ENCODE data around the gene KPTN.

The KPTN gene

GRCh38 chr19:47483800-47484690, at the start of gene KPTN:
Gene KPTN (minus strand): TSS chr19:47484219. CDS start chr19:47484160, 59 bp downstream.
- DNase-seq = peak; percentile 91

- DNase-seq = no peak
Measured at GRCh38 chr19:47531640-47532387, 47.8 kb upstream of the KPTN start.

GRCh38 chr19:47529018-47529742, 45.2 kb upstream of the KPTN start:
- no peak for DNase-seq

DNA sequence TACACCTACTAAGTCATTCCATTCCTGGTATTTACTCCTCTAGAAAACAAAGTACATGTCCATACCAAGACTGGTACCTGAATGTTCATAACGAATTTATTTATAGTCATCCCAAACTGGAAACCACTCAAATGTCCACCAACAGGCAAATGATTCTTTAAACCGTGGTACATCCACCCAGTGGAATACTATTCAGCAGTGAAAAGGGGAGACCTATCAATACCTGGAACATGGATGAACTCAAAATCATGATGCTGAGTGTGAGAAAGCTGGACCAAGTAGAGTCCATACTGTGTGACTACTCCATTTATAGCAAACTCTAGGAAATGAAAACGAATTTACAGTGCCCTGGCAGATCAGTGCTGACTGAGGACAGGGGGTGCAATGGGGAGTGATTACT, 42.8 kb upstream of the KPTN start:
- DNase-seq = no peak

GRCh38 chr19:47523473-47523872, 39.5 kb upstream of the KPTN start:
- DNase-seq = no peak

GRCh38 chr19:47521473-47522180, 37.6 kb upstream of the KPTN start:
- no peak for DNase-seq

DNA sequence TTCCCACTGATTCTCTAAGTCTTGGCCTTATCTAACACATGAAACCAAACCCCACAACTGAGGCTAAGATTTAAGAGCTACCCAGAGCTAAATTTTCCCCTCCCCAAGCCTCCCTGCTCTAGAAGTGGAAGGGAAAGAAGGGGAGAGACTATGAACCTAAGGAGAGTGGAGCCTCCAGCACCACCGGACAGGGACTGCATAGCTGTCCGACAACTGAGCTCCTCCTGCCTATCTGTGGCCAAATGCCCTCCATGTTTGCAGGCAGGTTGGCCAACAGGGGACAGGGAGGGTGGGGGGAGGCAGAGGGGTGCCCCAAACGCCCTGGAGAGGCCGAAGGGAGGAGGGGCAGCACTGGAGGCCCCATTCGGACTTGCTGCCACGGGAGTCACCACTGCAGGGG, 36.8 kb upstream of the KPTN start:
- no peak for DNase-seq

DNA sequence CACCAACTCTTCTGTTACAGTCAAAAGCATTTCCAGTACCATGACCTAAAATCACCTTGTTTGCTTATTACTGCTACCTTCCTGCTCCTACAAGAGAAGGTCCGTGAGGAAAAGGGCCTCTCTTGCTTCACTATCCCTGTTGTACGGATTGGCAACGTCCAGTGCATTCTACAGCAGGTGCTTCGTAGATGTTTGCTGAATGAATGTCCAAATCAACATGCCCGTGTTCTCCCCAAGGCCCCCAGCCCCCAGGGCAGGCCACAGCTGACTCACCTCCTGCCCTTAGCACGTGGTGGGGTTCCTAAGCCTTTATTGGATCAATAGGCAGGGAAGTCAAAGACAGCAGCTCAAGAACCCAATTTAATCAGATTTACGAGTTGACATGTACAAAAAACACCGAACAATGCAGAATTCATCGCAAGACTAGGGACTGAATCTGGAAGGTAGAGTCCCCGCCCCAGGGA, 36.4 kb upstream of the KPTN start:
- no peak for DNase-seq

GRCh38 chr19:47518854-47519253, 34.8 kb upstream of the KPTN start:
- no peak for DNase-seq

DNA sequence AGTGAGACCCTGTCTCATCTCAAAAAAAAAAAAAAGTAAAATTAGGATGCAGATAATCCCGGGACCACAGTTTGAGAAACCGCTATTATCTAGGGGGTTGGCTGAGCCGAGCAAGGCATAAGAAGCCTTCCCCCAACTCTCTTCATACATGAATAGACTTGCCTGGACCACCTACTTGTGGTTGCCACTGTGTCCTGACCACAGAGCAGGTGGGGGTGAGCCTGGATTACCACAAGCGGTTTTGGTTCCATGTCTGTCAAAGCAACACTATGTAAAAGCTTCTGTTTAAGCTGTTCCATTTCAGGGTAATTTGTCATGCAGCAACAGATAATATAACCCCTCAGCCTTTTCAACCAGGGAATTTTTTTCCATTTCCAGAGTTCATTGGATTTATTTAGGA, 34.1 kb upstream of the KPTN start:
- DNase-seq = peak; percentile 45

- DNase-seq = peak; percentile 100
Measured at GRCh38 chr19:47514869-47515588, 31.0 kb upstream of the KPTN start, which contains the start of gene NAPA. Gene NAPA (minus strand): TSS chr19:47515063. CDS start chr19:47514940, 123 bp downstream.

DNA sequence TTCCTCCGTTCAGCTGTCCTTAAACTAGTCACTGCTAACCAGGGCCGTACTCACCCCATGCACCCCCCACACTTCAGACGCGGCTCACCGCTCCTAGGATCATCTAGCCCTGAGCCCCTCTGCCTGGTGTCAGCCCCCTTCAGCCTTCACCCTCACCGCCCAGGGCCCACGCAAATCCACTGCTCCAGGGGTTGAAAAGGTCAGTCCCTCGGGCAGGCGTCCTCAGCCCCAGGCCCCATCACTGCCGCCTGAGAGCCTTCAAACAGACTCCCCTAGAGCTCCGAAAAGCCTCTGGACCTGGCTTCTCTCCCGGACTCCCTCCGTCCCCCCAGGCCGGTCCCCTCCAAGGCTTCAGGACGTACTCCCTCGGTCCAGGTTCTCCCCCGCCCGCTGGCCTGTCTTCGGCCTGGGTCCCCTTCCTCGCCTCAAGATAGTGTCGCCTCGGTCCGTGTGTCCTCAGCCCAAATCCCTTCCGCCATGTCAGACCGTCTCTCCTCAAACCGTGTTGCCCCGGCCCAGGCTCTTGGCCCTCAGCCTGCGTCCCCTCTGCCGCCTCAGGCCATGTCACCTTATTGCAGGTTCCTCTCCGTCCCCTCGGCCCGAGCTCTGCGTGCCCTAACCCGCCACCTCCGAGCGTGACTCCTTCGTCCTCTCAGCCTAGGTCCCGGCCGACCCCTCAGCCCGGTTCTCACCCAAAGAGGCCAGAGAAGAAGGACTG, 30.3 kb upstream of the KPTN start:
- DNase-seq = no peak

DNA sequence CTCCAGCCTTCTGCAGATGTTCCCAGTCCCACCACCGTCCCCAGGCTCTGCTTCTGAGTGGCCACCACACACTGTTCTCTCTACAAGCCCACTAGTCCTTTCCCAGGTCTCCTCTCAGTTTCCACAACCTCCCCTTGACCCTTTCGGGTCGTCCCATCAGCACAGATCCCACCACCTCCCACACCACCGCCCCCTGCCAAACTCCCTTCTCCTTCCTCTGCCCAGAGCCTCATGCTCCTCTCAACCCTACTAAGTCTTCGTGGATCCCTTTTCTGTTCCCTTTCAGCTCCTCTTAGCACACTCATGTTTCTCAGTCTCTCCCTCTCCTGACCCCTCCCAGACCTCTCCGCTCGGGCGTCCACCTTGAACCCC, 28.9 kb upstream of the KPTN start:
- DNase-seq = no peak

GRCh38 chr19:47512183-47512947, 28.3 kb upstream of the KPTN start:
- no peak for DNase-seq

GRCh38 chr19:47511681-47512080, 27.7 kb upstream of the KPTN start:
- DNase-seq = no peak

DNA sequence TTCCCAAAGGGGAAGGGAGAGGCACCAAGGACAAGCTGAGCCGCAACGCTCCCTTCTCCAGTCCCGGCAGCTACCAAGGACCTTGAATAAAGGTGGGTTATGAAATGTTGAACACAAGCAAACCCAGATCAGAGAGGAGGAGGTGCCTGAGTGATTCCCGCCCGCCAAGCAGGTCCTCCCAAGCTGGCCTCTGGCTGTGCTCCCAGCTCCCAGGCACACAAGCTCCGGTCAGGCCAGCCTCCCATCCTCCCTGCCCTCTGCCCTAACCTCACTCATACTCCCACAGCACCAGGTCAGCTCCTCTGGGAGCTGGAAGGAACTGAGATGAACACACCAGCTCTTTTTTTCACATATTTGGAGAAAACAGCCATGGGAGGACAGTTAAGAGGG, 27.1 kb upstream of the KPTN start:
- no peak for DNase-seq

DNA sequence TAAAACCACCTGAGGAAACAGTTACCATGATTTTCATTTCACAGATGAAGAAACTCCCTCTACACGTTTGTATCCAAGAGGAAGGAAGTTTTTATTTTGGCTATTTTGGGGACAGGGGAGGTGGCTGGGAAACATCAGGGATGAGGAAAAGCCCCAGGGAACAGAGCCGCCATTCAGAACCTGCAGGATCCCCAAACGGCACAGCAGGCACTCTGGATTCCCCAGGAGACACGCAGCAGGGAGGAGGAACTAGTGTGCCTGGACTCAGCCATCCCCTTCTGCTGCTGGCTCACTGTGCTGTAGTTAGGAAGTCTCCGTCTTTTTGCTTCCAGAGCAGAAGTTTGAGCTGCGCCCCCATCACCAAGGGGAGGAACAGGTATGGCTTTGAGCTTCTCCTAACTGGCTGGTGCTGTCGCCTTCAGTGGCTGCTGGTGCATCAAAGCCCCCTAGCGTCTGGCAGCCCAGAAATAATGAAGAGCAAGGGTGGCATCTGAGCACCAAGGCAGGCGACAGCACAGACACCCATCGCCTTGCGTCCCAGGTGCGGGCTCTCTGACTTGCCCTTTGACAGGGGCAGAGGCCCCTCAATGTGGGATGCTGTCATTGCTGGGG, 26.6 kb upstream of the KPTN start:
- no peak for DNase-seq

DNA sequence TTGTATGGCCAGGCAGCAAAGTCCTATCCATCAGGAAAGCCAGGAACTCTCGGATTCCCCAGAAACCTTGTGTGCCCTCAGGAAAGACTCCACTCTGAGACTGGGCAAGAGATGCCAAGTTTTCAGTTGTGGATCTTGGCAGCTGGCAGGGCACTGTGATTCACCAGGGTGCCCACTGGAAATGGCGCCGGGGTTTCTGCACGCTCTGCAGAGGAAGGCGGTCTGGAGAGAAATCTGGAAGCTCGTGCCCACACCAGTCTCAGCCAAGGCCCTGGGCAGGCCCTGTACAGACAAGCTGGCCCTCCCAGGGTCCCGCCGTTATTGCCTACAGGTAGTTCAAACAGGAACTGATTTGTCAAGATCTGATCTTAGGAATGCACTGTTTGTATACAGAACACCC, 26.0 kb upstream of the KPTN start:
- DNase-seq = no peak

DNA sequence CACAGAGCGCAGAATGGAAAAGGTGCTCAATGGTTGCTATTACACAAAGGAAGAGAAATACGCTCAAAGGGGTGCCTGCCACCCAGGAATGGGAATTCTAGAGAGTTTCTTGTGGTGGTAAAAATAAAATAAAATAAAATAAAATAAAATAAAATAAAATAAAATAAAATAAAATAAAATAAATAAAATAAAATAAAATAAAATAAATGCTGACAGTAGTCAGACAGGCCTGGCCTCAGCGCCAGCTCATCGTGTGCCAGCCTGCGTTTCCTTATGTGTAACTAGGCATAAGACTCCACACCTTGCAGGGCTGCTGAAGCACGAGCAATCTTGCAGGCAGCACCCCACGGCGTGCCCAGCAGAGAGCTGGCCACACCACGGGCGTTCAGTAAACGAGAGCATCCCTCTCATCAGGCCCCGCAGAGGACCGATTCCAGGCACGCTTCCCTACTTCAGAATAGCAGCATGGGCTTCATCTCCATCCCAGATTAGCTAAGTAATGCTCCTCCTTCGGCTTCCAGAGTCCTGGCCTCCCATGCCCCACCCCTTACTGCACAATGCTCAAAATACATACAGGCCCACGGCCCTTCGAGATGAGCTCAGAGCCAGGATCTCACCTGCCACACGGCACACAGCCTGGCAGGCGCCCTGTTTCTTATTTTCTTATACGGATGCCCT, 25.3 kb upstream of the KPTN start:
- DNase-seq = no peak

Data from activated T-cell treated with anti-CD3 and anti-CD28 coated beads, Interleukin-2, amount 50 U/mL, for 1 hour (primary cell).